ENCODE results near the gene PDE6A.

PDE6A gene

GRCh38 chr5:149922950-149923349, 21.6 kb downstream of the PDE6A start:
- Histone ChIP-seq H3K79me2 (ENCODE audit: insufficient read depth, low read length) (no peaks in the 10 kb centered on the region), H4K20me1 (ENCODE audit: insufficient read depth, low read length, poor library complexity, severe bottlenecking) (no peaks in the 10 kb centered on the region), H3K36me3 (ENCODE audit: insufficient read depth, low read length) (no peaks in the 10 kb centered on the region), H3K9ac (ENCODE audit: low read depth, low read length, poor library complexity, severe bottlenecking) (no peak overlapping the region), H3K9me2 (replicated peaks; ENCODE audit: low read depth, low read length) (no peaks in the 10 kb centered on the region), H3K9me3 (ENCODE audit: insufficient read depth, low read depth, low read length) (no peaks in the 10 kb centered on the region), H3F3A (ENCODE audit: low read depth) (no peaks in the 10 kb centered on the region), H3K27me3 (ENCODE audit: insufficient read depth, low read length, poor library complexity, severe bottlenecking) (no peaks in the 10 kb centered on the region), H2AFZ (ENCODE audit: low read length) (no peak overlapping the region), H3K4me2 (ENCODE audit: low read depth, low read length, poor library complexity, severe bottlenecking) (no peak overlapping the region), H3K4me1 (ENCODE audit: insufficient read depth, low read length, poor library complexity, severe bottlenecking) (no peaks in the 10 kb centered on the region), H3K4me3 (ENCODE audit: low read length, poor library complexity, severe bottlenecking) (no peak overlapping the region)
- TF ChIP-seq EZH2phosphoT487 (IDR thresholded peaks at IDR 0.05; ENCODE audit: borderline replicate concordance) (no peak), CTCF (conservative IDR thresholded peaks at IDR 0.05; ENCODE audit: low read length) (no peak)

DNA sequence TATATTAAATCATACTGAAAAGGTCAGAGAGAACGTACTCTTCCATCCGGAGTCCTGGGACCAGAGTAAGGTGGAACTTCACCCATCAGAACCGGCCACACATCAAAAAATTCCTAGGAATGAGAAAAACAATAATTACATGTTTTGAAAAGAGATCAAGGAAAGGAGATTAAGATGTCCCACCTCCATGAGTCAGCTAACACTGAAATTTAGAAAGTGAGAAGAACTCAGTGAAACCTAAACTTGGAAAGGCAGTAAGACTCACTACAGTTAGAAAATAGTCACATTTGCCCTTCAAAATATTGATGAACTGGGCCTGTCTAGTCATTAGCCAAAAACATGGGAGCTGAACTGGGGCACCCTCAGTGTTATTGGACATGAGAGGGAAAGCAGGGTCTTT, 23.0 kb downstream of the PDE6A start:
- H3K4me1 ChIP-seq (ENCODE audit: insufficient read depth, low read length, poor library complexity, severe bottlenecking), result no peaks in the 10 kb centered on the region
- TF ChIP-seq EZH2phosphoT487 (IDR thresholded peaks at IDR 0.05; ENCODE audit: borderline replicate concordance), result no peak
- no peak for TF ChIP-seq CTCF (conservative IDR thresholded peaks at IDR 0.05; ENCODE audit: low read length)
- no peaks in the 10 kb centered on the region for H3K9me3 ChIP-seq (ENCODE audit: insufficient read depth, low read depth, low read length)
- no peak overlapping the region for H2AFZ ChIP-seq (ENCODE audit: low read length)
- H3K9me2 ChIP-seq (replicated peaks; ENCODE audit: low read depth, low read length), result no peaks in the 10 kb centered on the region
- H3K4me3 ChIP-seq (ENCODE audit: low read length, poor library complexity, severe bottlenecking), result no peak overlapping the region
- no peak overlapping the region for H3K4me2 ChIP-seq (ENCODE audit: low read depth, low read length, poor library complexity, severe bottlenecking)
- no peaks in the 10 kb centered on the region for H3F3A ChIP-seq (ENCODE audit: low read depth)
- H3K9ac ChIP-seq (ENCODE audit: low read depth, low read length, poor library complexity, severe bottlenecking), result no peak overlapping the region
- H3K79me2 ChIP-seq (ENCODE audit: insufficient read depth, low read length), result no peaks in the 10 kb centered on the region
- H3K36me3 ChIP-seq (ENCODE audit: insufficient read depth, low read length), result no peaks in the 10 kb centered on the region
- H3K27me3 ChIP-seq (ENCODE audit: insufficient read depth, low read length, poor library complexity, severe bottlenecking), result no peaks in the 10 kb centered on the region
- H4K20me1 ChIP-seq (ENCODE audit: insufficient read depth, low read length, poor library complexity, severe bottlenecking), result no peaks in the 10 kb centered on the region

DNA sequence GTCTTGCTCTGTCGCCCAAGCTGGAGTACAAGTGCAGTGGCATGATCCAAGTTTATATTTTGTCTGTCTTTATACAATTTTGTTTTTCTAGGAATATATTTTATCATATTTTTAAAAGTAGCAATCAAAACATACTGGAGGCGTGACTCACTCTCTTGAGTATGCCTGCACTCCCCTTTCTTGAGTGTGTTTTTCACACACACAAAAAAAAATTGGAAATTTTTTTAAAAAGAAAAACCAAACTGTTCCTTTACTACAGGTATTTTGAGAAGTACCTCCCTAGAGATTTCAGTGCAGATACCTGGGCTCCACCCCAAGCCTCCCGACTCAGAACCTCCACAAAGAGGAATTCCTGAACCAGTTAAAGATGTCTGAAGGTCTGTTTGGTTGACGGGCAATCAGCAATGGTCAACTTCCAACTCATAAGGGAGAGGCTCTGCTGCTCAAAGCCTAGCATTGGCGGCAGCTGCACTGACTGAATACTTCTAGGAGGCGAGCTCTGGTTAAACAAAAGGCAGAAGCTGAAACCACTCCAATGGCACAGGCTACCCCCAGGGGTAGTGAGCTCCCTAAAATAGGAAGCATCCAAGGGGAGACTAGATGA, 27.4 kb downstream of the PDE6A start:
- no peaks in the 10 kb centered on the region for H3K9me3 ChIP-seq (ENCODE audit: insufficient read depth, low read depth, low read length)
- no peak overlapping the region for H2AFZ ChIP-seq (ENCODE audit: low read length)
- no peak overlapping the region for H3K4me2 ChIP-seq (ENCODE audit: low read depth, low read length, poor library complexity, severe bottlenecking)
- no peaks in the 10 kb centered on the region for H3K79me2 ChIP-seq (ENCODE audit: insufficient read depth, low read length)
- H3K36me3 ChIP-seq (ENCODE audit: insufficient read depth, low read length), result no peaks in the 10 kb centered on the region
- no peaks in the 10 kb centered on the region for H3K9me2 ChIP-seq (replicated peaks; ENCODE audit: low read depth, low read length)
- H3K4me3 ChIP-seq (ENCODE audit: low read length, poor library complexity, severe bottlenecking), result no peak overlapping the region
- no peaks in the 10 kb centered on the region for H3F3A ChIP-seq (ENCODE audit: low read depth)
- no peak for TF ChIP-seq CTCF (conservative IDR thresholded peaks at IDR 0.05; ENCODE audit: low read length)
- TF ChIP-seq EZH2phosphoT487 (IDR thresholded peaks at IDR 0.05; ENCODE audit: borderline replicate concordance), result no peak
- H3K27me3 ChIP-seq (ENCODE audit: insufficient read depth, low read length, poor library complexity, severe bottlenecking), result no peaks in the 10 kb centered on the region
- no peak overlapping the region for H3K9ac ChIP-seq (ENCODE audit: low read depth, low read length, poor library complexity, severe bottlenecking)
- peaks cover 16% of the 10 kb centered on the region for H3K4me1 ChIP-seq (ENCODE audit: insufficient read depth, low read length, poor library complexity, severe bottlenecking)
- no peaks in the 10 kb centered on the region for H4K20me1 ChIP-seq (ENCODE audit: insufficient read depth, low read length, poor library complexity, severe bottlenecking)

Measured in Loucy (cell line).